Measurements from ENCODE around the gene PMPCA.

DNA sequence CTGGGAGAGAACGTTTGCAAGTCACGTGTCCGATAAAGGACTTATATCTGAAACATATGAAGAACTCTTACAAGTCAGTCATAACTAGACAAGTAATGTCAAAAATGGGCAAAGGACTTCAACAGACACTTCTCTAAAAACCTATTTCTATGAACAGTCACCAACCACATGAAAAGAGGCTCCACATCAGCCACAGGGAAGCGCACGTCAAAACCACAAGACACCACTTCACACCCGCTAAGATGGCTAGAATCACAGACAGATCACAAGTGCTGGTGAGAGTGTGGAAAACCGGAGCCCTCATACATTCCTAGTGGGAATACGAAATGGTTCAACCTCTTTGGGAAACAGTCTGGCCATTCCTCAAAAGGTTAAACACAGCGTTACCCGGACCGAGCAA, 25.4 kb upstream of the PMPCA start:
- TF ChIP-seq, protein P1, sequence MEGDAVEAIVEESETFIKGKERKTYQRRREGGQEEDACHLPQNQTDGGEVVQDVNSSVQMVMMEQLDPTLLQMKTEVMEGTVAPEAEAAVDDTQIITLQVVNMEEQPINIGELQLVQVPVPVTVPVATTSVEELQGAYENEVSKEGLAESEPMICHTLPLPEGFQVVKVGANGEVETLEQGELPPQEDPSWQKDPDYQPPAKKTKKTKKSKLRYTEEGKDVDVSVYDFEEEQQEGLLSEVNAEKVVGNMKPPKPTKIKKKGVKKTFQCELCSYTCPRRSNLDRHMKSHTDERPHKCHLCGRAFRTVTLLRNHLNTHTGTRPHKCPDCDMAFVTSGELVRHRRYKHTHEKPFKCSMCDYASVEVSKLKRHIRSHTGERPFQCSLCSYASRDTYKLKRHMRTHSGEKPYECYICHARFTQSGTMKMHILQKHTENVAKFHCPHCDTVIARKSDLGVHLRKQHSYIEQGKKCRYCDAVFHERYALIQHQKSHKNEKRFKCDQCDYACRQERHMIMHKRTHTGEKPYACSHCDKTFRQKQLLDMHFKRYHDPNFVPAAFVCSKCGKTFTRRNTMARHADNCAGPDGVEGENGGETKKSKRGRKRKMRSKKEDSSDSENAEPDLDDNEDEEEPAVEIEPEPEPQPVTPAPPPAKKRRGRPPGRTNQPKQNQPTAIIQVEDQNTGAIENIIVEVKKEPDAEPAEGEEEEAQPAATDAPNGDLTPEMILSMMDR (IDR thresholded peaks at IDR 0.05; ENCODE audit: low read depth, low read length, missing input control) = no peak
- TF ChIP-seq TAF1 (conservative IDR thresholded peaks at IDR 0.05) (no peak), EGR1 (IDR thresholded peaks at IDR 0.05; ENCODE audit: low read depth in 2 of 2) (no peak), JUND (IDR thresholded peaks at IDR 0.05) (no peak), HNF4G (IDR thresholded peaks at IDR 0.05) (no peak), RXRA (IDR thresholded peaks at IDR 0.05) (no peak), SP1 (IDR thresholded peaks at IDR 0.05) (no peak)
- TF ChIP-seq, protein P2, sequence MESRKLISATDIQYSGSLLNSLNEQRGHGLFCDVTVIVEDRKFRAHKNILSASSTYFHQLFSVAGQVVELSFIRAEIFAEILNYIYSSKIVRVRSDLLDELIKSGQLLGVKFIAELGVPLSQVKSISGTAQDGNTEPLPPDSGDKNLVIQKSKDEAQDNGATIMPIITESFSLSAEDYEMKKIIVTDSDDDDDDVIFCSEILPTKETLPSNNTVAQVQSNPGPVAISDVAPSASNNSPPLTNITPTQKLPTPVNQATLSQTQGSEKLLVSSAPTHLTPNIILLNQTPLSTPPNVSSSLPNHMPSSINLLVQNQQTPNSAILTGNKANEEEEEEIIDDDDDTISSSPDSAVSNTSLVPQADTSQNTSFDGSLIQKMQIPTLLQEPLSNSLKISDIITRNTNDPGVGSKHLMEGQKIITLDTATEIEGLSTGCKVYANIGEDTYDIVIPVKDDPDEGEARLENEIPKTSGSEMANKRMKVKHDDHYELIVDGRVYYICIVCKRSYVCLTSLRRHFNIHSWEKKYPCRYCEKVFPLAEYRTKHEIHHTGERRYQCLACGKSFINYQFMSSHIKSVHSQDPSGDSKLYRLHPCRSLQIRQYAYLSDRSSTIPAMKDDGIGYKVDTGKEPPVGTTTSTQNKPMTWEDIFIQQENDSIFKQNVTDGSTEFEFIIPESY (IDR thresholded peaks at IDR 0.05) = no peak
- TF ChIP-seq, protein P3, sequence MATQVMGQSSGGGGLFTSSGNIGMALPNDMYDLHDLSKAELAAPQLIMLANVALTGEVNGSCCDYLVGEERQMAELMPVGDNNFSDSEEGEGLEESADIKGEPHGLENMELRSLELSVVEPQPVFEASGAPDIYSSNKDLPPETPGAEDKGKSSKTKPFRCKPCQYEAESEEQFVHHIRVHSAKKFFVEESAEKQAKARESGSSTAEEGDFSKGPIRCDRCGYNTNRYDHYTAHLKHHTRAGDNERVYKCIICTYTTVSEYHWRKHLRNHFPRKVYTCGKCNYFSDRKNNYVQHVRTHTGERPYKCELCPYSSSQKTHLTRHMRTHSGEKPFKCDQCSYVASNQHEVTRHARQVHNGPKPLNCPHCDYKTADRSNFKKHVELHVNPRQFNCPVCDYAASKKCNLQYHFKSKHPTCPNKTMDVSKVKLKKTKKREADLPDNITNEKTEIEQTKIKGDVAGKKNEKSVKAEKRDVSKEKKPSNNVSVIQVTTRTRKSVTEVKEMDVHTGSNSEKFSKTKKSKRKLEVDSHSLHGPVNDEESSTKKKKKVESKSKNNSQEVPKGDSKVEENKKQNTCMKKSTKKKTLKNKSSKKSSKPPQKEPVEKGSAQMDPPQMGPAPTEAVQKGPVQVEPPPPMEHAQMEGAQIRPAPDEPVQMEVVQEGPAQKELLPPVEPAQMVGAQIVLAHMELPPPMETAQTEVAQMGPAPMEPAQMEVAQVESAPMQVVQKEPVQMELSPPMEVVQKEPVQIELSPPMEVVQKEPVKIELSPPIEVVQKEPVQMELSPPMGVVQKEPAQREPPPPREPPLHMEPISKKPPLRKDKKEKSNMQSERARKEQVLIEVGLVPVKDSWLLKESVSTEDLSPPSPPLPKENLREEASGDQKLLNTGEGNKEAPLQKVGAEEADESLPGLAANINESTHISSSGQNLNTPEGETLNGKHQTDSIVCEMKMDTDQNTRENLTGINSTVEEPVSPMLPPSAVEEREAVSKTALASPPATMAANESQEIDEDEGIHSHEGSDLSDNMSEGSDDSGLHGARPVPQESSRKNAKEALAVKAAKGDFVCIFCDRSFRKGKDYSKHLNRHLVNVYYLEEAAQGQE (IDR thresholded peaks at IDR 0.05) = no peak

All from liver (tissue), 3 donors.